IMR-90 (cell line): Measurements from ENCODE around the gene KNG1. TPM values are rescaled to one million over a fixed set of nuclear protein-coding genes. Genes with fewer than 3 reads are reported as not detected.

ENCODE experiments used
- ATAC-seq: fragments of 200-7000 bp; cut with Tn5 transposase; 2 replicates; pipeline ENCODE4 v1.9.1; 2020; ENCODE audit warnings: low read depth, mild to moderate bottlenecking, moderate library complexity
- BruUV-seq: library from RNA; stranded (reverse); fragments of 400-500 nt; replicated peaks from 2 replicates; lab custom pipeline; 2021; lab: Mats Ljungman, UMichigan
- CTCF ChIA-PET: fragments of 300-600 bp; formaldehyde crosslinking; extraction: SDS; loops from one replicate; lab custom pipeline; 2021; ENCODE audit warnings: antibody characterized with exemption; lab: Yijun Ruan, JAX
- POLR2A ChIA-PET: fragments of 300-600 bp; sonication (Branson Sonifier 250); formaldehyde crosslinking; loops from one replicate; lab custom pipeline; 2022; ENCODE audit warnings: antibody characterized with exemption; ENCODE audit not compliant: unreplicated experiment; lab: Charles Lee
- DNase-seq: peaks from one replicate; pipeline ENCODE4 v3.0.0; 2013
- H2AFZ ChIP-seq: replicated peaks from 2 replicates; pipeline ENCODE3; 2013; ENCODE audit warnings: low read length, mild to moderate bottlenecking; ENCODE audit not compliant: poor library complexity
- H2AK5ac ChIP-seq: 2 replicates; pipeline ENCODE4 v1.6.1; 2013; ENCODE audit warnings: low read depth, low read length, inconsistent platforms
- H2AK9ac ChIP-seq: replicated peaks from 2 replicates; pipeline ENCODE3; 2013; ENCODE audit warnings: mild to moderate bottlenecking, low read depth, low read length, moderate library complexity; ENCODE audit not compliant: poor library complexity
- H2BK120ac ChIP-seq: 2 replicates; pipeline ENCODE4 v1.6.1; 2013; ENCODE audit warnings: low read depth, low read length, inconsistent platforms
- H2BK15ac ChIP-seq: 3 replicates; pipeline ENCODE4 v1.6.1; 2013; ENCODE audit warnings: low read depth, low read length, inconsistent platforms
- H2BK20ac ChIP-seq: 2 replicates; pipeline ENCODE4 v1.6.1; 2013; ENCODE audit warnings: low read depth, mild to moderate bottlenecking, inconsistent platforms, low read length, moderate library complexity
- H2BK5ac ChIP-seq: 2 replicates; pipeline ENCODE4 v1.6.1; 2013; ENCODE audit warnings: mild to moderate bottlenecking, low read depth, low read length, inconsistent platforms; ENCODE audit not compliant: poor library complexity, severe bottlenecking
- H3K14ac ChIP-seq: replicated peaks from 2 replicates; pipeline ENCODE4 v1.6.1; 2013; ENCODE audit warnings: low read depth, low read length, inconsistent platforms
- H3K18ac ChIP-seq: 2 replicates; pipeline ENCODE4 v1.6.1; 2013; ENCODE audit warnings: low read depth, low read length, control low read depth
- H3K23ac ChIP-seq: 2 replicates; pipeline ENCODE4 v1.6.1; 2013; ENCODE audit warnings: low read depth, low read length, inconsistent platforms
- H3K27ac ChIP-seq: 2 replicates; pipeline ENCODE4 v1.5.1; 2013; ENCODE audit warnings: mild to moderate bottlenecking, control low read depth, low read length; ENCODE audit not compliant: insufficient read depth
- H3K27me3 ChIP-seq: 2 replicates; pipeline ENCODE4 v1.6.1; 2013; ENCODE audit warnings: low read length; ENCODE audit not compliant: control insufficient read depth, insufficient read depth
- H3K36me3 ChIP-seq: 2 replicates; pipeline ENCODE4 v1.6.1; 2013; ENCODE audit warnings: low read length, mixed read lengths; ENCODE audit not compliant: control insufficient read depth, insufficient read depth
- H3K4ac ChIP-seq: 2 replicates; pipeline ENCODE4 v1.6.1; 2013; ENCODE audit warnings: low read depth, low read length, inconsistent platforms
- H3K4me1 ChIP-seq: 2 replicates; pipeline ENCODE4 v1.6.1; 2013; ENCODE audit warnings: low read length, mixed read lengths; ENCODE audit not compliant: control insufficient read depth, insufficient read depth
- H3K4me2 ChIP-seq: 2 replicates; pipeline ENCODE4 v1.6.1; 2013; ENCODE audit warnings: low read depth, mild to moderate bottlenecking, control low read depth, low read length, moderate library complexity
- H3K4me3 ChIP-seq: 2 replicates; pipeline ENCODE4 v1.5.1; 2013; ENCODE audit warnings: low read depth, mild to moderate bottlenecking, control low read depth, low read length, moderate library complexity; ENCODE audit not compliant: insufficient read depth
- H3K56ac ChIP-seq: 2 replicates; pipeline ENCODE4 v1.6.1; 2013; ENCODE audit warnings: low read length, inconsistent platforms; ENCODE audit not compliant: insufficient read depth; ENCODE audit errors: extremely low read depth
- H3K79me1 ChIP-seq, 2 experiments: 2 replicates each; pipeline ENCODE4 v1.6.1; 2013; ENCODE audit warnings: low read length in 2 of 2, inconsistent platforms in 1 of 2, low read depth in 1 of 2
- H3K9ac ChIP-seq: 2 replicates; pipeline ENCODE4 v1.6.1; 2013; ENCODE audit warnings: low read depth, low read length, control low read depth
- H3K9me1 ChIP-seq: 2 replicates; pipeline ENCODE4 v1.6.1; 2013; ENCODE audit warnings: low read length, inconsistent platforms; ENCODE audit not compliant: insufficient read depth
- H3K9me3 ChIP-seq: 2 replicates; pipeline ENCODE4 v1.6.1; 2013; ENCODE audit warnings: low read length; ENCODE audit not compliant: control insufficient read depth, insufficient read depth
- H4K20me1 ChIP-seq: 2 replicates; pipeline ENCODE4 v1.6.1; 2013; ENCODE audit warnings: low read length, inconsistent platforms; ENCODE audit not compliant: insufficient read depth
- H4K5ac ChIP-seq: 2 replicates; pipeline ENCODE4 v1.6.1; 2013; ENCODE audit warnings: mild to moderate bottlenecking, low read depth, low read length, control low read depth
- H4K8ac ChIP-seq, 2 experiments: 2 replicates each; pipeline ENCODE4 v1.6.1; 2013; ENCODE audit warnings: low read depth in 2 of 2, low read length in 2 of 2, control low read depth in 1 of 2, inconsistent platforms in 1 of 2
- H4K91ac ChIP-seq: 2 replicates; pipeline ENCODE4 v1.6.1; 2013; ENCODE audit warnings: low read depth, low read length, inconsistent platforms; ENCODE audit not compliant: insufficient read depth
- BHLHE40 ChIP-seq: fragments of 150-350 bp; IDR thresholded peaks from 2 replicates; pipeline ENCODE4 v1.6.1; 2016; ENCODE audit warnings: mild to moderate bottlenecking, low read depth, low read length
- MAFK ChIP-seq: IDR thresholded peaks from 2 replicates; pipeline ENCODE4 v1.6.1; 2012; ENCODE audit warnings: low read depth, low read length, improper control_type of control experiment
- MAZ ChIP-seq: IDR thresholded peaks from 2 replicates; pipeline ENCODE4 v1.6.1; 2012; ENCODE audit warnings: low read depth, mild to moderate bottlenecking, low read length, improper control_type of control experiment, moderate library complexity, borderline replicate concordance
- RAD21 ChIP-seq: IDR thresholded peaks from 2 replicates; pipeline ENCODE4 v1.6.1; 2012; ENCODE audit warnings: low read length, improper control_type of control experiment
- USF2 ChIP-seq: fragments of 150-350 bp; IDR thresholded peaks from 2 replicates; pipeline ENCODE4 v1.6.1; 2017; ENCODE audit warnings: mild to moderate bottlenecking, antibody characterized with exemption, low read length, low read depth
- WGBS, 2 experiments: methylation state at CpG; one replicate each; pipeline versions ENCODE4 v1.1.5 to v1.1.7; 2013; ENCODE audit warnings: missing lambda C conversion rate in 2 of 2; ENCODE audit not compliant: insufficient read length in 1 of 2; ENCODE audit errors: extremely low coverage in 2 of 2; 5-methylcytosine and 5-hydroxymethylcytosine counted together
- dilution Hi-C: fragments of 300-500 bp; cut with HindIII; formaldehyde crosslinking; loops from one replicate; pipeline ENCODE4 v1.14.3; 2018; ENCODE audit warnings: low sequenced_read_pairs; ENCODE audit not compliant: unreplicated experiment
- in situ Hi-C: fragments of 300-500 bp; cut with MboI; formaldehyde crosslinking; loops from 3 replicates; pipeline ENCODE4 v1.14.3; 2019; ENCODE audit warnings: low sequenced_read_pairs, inconsistent platforms, mixed read lengths
- intact Hi-C: fragments of 100-400 bp; cut with micrococcal nuclease; formaldehyde crosslinking; loops from 2 replicates; pipeline ENCODE4 v1.10.0; 2022
- polyA plus RNA-seq, 3 experiments: library from polyadenylated mRNA; depleted of rRNA; stranded (reverse); fragments of >200 nt; gene quantifications; 2 replicates each; pipeline ENCODE4 v1.2.3, GENCODE V29; 2012; ENCODE audit warnings: low replicate concordance in 1 of 3
- total RNA-seq: library from RNA; depleted of rRNA; stranded (reverse); fragments of >200 nt; gene quantifications from 2 replicates; pipeline ENCODE4 v1.2.3, GENCODE V29; 2012

KNG1 gene
- total and polyA plus RNA-seq, 2 of the 4 experiments (the other 2 are of a cell fraction), result not detected

- CTCF ChIA-PET, result no interaction called here
Observed at GRCh38 chr3:186779204-186779603, 62.0 kb downstream of the KNG1 start.

More at GRCh38 chr3:186779204-186779603, 62.0 kb downstream of the KNG1 start:
- Histone ChIP-seq H2AK9ac (no peak overlapping the region), H4K5ac (no peak overlapping the region), H3K4me1 (no peaks in the 10 kb centered on the region), H3K4me3 (no peak overlapping the region), H3K14ac (no peak overlapping the region), H2BK120ac (no peak overlapping the region), H3K4ac (no peak overlapping the region), H4K8ac (no peak overlapping the region), H3K27me3 (no peaks in the 10 kb centered on the region), H4K20me1 (peaks cover 7% of the 10 kb centered on the region), H3K79me1 (peaks cover 0 to 7% of the 10 kb centered on the region in 2 experiments; a peak in 3 of 4 replicates), H3K4me2 (no peak overlapping the region), H3K27ac (no peak overlapping the region), H2AK5ac (no peak overlapping the region), H2BK15ac (no peak overlapping the region), H3K56ac (no peak overlapping the region), H2BK20ac (no peak overlapping the region), H3K9me3 (no peaks in the 10 kb centered on the region), H3K23ac (no peak overlapping the region), H3K18ac (no peak overlapping the region), H3K9me1 (no peaks in the 10 kb centered on the region), H2AFZ (no peak overlapping the region), H3K36me3 (peaks cover 1% of the 10 kb centered on the region), H4K91ac (no peak overlapping the region), H3K9ac (no peak overlapping the region), H2BK5ac (no peak overlapping the region)
- POLR2A ChIA-PET, result no interaction called here
- WGBS, 2 experiments, result no CpG with 5 or more reads among the region's 5 CpGs
- dilution Hi-C loops, result no loop called here
- TF ChIP-seq USF2, result no peak
- no peak for TF ChIP-seq MAZ
- TF ChIP-seq BHLHE40, result no peak
- TF ChIP-seq MAFK, result no peak
- no peak for TF ChIP-seq RAD21
- ATAC-seq (no peak), DNase-seq (no peak)
- intact Hi-C loops, result no loop called here
- in situ Hi-C loops, result no loop called here
- no TSS peak for BruUV-seq
